ENCODE measurements around the gene MAPK1IP1L. TPM values are rescaled to one million over a fixed set of nuclear protein-coding genes. Genes with fewer than 3 reads are reported as not detected.

Gene MAPK1IP1L
- total and polyA plus RNA-seq, 2 of the 13 experiments (the other 11 are each of a cell fraction or from before 2014, with no cell fraction given): 27.8 to 68.4 TPM

DNA sequence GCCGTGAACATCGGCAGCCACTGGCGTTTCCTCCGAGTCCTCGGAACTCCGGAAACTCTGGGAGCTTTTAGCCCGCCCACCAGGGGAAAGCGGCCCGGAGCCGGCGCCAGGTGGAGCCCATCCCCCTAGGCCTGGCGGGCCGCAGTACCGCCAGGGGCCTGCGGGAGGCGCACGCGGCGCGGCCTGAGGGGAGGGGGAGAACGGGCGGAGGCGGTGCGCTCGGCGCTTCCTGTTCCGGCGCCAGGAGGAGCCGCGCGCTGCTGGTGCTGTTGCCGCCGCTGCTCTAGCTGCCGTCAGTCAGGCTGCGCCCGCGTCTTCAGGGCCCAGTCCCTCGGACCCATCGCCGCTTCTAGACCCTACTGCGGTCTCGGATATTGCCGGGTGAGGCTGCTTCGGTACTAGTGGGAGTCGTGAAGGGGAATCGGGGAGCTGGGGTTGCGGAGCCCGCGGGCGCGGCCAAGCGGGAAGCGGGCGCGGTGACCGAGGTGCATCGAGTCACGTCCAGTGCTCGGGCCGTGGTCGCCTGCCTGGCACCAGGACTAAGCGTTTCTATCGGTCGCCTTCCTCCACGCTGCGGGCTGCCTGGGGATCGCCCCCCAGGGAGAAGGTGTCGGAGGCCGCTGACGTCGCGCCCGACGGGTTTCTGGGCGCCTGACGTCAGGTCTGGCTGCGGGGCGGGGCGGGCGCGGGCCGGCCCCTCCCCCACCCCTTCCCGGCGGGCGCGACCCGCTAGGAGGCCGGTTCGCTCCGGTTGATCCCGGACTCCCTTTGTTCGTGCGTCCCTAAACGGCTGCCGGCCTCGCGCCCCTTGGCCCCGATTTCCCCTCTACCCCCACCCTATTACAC is at the start of gene MAPK1IP1L (continued):
- TF ChIP-seq, protein P1, sequence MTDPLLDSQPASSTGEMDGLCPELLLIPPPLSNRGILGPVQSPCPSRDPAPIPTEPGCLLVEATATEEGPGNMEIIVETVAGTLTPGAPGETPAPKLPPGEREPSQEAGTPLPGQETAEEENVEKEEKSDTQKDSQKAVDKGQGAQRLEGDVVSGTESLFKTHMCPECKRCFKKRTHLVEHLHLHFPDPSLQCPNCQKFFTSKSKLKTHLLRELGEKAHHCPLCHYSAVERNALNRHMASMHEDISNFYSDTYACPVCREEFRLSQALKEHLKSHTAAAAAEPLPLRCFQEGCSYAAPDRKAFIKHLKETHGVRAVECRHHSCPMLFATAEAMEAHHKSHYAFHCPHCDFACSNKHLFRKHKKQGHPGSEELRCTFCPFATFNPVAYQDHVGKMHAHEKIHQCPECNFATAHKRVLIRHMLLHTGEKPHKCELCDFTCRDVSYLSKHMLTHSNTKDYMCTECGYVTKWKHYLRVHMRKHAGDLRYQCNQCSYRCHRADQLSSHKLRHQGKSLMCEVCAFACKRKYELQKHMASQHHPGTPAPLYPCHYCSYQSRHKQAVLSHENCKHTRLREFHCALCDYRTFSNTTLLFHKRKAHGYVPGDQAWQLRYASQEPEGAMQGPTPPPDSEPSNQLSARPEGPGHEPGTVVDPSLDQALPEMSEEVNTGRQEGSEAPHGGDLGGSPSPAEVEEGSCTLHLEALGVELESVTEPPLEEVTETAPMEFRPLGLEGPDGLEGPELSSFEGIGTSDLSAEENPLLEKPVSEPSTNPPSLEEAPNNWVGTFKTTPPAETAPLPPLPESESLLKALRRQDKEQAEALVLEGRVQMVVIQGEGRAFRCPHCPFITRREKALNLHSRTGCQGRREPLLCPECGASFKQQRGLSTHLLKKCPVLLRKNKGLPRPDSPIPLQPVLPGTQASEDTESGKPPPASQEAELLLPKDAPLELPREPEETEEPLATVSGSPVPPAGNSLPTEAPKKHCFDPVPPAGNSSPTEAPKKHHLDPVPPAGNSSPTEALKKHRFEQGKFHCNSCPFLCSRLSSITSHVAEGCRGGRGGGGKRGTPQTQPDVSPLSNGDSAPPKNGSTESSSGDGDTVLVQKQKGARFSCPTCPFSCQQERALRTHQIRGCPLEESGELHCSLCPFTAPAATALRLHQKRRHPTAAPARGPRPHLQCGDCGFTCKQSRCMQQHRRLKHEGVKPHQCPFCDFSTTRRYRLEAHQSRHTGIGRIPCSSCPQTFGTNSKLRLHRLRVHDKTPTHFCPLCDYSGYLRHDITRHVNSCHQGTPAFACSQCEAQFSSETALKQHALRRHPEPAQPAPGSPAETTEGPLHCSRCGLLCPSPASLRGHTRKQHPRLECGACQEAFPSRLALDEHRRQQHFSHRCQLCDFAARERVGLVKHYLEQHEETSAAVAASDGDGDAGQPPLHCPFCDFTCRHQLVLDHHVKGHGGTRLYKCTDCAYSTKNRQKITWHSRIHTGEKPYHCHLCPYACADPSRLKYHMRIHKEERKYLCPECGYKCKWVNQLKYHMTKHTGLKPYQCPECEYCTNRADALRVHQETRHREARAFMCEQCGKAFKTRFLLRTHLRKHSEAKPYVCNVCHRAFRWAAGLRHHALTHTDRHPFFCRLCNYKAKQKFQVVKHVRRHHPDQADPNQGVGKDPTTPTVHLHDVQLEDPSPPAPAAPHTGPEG (CRISPR knock-in tag; IDR thresholded peaks at IDR 0.05): peak; percentile 91
- TF ChIP-seq SRF (IDR thresholded peaks at IDR 0.05; ENCODE audit: low read depth, low read length) (0 out of 2 replicates have a peak, but pooled peaks have one; percentile 11), ZFP36L2 (CRISPR knock-in tag; IDR thresholded peaks at IDR 0.05) (no peak), ZFP41 (CRISPR knock-in tag; IDR thresholded peaks at IDR 0.05; ENCODE audit: borderline replicate concordance) (peak; percentile 42; the same call in 1 of the 2 replicates), SMAD9 (CRISPR knock-in tag; IDR thresholded peaks at IDR 0.05) (0 out of 2 replicates have a peak, but pooled peaks have one; percentile 44), TCF7 (IDR thresholded peaks at IDR 0.05; ENCODE audit: low read depth) (peak; percentile 16; the same call in 1 of the 2 replicates), ZNF468 (CRISPR knock-in tag; IDR thresholded peaks at IDR 0.05) (peak; percentile 90; the same call in 1 of the 2 replicates)
- TF ChIP-seq, protein P2, sequence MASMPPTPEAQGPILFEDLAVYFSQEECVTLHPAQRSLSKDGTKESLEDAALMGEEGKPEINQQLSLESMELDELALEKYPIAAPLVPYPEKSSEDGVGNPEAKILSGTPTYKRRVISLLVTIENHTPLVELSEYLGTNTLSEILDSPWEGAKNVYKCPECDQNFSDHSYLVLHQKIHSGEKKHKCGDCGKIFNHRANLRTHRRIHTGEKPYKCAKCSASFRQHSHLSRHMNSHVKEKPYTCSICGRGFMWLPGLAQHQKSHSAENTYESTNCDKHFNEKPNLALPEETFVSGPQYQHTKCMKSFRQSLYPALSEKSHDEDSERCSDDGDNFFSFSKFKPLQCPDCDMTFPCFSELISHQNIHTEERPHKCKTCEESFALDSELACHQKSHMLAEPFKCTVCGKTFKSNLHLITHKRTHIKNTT (CRISPR knock-in tag; IDR thresholded peaks at IDR 0.05): no peak
- TF ChIP-seq, protein P3, sequence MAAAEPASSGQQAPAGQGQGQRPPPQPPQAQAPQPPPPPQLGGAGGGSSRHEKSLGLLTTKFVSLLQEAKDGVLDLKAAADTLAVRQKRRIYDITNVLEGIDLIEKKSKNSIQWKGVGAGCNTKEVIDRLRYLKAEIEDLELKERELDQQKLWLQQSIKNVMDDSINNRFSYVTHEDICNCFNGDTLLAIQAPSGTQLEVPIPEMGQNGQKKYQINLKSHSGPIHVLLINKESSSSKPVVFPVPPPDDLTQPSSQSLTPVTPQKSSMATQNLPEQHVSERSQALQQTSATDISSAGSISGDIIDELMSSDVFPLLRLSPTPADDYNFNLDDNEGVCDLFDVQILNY (CRISPR knock-in tag; conservative IDR thresholded peaks at IDR 0.05): no peak; the same call in none of the 2 replicates
- TF ChIP-seq, protein P4, sequence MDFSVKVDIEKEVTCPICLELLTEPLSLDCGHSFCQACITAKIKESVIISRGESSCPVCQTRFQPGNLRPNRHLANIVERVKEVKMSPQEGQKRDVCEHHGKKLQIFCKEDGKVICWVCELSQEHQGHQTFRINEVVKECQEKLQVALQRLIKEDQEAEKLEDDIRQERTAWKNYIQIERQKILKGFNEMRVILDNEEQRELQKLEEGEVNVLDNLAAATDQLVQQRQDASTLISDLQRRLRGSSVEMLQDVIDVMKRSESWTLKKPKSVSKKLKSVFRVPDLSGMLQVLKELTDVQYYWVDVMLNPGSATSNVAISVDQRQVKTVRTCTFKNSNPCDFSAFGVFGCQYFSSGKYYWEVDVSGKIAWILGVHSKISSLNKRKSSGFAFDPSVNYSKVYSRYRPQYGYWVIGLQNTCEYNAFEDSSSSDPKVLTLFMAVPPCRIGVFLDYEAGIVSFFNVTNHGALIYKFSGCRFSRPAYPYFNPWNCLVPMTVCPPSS (IDR thresholded peaks at IDR 0.05): no peak
- TF ChIP-seq, protein P5, sequence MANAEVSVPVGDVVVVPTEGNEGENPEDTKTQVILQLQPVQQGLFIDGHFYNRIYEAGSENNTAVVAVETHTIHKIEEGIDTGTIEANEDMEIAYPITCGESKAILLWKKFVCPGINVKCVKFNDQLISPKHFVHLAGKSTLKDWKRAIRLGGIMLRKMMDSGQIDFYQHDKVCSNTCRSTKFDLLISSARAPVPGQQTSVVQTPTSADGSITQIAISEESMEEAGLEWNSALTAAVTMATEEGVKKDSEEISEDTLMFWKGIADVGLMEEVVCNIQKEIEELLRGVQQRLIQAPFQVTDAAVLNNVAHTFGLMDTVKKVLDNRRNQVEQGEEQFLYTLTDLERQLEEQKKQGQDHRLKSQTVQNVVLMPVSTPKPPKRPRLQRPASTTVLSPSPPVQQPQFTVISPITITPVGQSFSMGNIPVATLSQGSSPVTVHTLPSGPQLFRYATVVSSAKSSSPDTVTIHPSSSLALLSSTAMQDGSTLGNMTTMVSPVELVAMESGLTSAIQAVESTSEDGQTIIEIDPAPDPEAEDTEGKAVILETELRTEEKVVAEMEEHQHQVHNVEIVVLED (CRISPR knock-in tag; IDR thresholded peaks at IDR 0.05; ENCODE audit: borderline replicate concordance): peak; percentile 81; the same call in 1 of the 2 replicates
- TF ChIP-seq, protein P6, sequence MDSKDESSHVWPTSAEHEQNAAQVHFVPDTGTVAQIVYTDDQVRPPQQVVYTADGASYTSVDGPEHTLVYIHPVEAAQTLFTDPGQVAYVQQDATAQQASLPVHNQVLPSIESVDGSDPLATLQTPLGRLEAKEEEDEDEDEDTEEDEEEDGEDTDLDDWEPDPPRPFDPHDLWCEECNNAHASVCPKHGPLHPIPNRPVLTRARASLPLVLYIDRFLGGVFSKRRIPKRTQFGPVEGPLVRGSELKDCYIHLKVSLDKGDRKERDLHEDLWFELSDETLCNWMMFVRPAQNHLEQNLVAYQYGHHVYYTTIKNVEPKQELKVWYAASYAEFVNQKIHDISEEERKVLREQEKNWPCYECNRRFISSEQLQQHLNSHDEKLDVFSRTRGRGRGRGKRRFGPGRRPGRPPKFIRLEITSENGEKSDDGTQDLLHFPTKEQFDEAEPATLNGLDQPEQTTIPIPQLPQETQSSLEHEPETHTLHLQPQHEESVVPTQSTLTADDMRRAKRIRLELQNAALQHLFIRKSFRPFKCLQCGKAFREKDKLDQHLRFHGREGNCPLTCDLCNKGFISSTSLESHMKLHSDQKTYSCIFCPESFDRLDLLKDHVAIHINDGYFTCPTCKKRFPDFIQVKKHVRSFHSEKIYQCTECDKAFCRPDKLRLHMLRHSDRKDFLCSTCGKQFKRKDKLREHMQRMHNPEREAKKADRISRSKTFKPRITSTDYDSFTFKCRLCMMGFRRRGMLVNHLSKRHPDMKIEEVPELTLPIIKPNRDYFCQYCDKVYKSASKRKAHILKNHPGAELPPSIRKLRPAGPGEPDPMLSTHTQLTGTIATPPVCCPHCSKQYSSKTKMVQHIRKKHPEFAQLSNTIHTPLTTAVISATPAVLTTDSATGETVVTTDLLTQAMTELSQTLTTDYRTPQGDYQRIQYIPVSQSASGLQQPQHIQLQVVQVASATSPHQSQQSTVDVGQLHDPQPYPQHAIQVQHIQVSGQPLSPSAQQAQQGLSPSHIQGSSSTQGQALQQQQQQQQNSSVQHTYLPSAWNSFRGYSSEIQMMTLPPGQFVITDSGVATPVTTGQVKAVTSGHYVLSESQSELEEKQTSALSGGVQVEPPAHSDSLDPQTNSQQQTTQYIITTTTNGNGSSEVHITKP (CRISPR knock-in tag; IDR thresholded peaks at IDR 0.05; ENCODE audit: low read depth): 0 out of 2 replicates have a peak, but pooled peaks have one; percentile 40

All from HepG2 (cell line).